Fibroblast of skin of left quadriceps (primary cell): Measurements from ENCODE around the gene COA3.

Source experiments
- DNase-seq, 2 experiments: peaks; one replicate each; pipeline ENCODE4 v3.0.0-alpha.2; 2013; ENCODE audit warnings: low read depth in 2 of 2

Gene COA3

DNA sequence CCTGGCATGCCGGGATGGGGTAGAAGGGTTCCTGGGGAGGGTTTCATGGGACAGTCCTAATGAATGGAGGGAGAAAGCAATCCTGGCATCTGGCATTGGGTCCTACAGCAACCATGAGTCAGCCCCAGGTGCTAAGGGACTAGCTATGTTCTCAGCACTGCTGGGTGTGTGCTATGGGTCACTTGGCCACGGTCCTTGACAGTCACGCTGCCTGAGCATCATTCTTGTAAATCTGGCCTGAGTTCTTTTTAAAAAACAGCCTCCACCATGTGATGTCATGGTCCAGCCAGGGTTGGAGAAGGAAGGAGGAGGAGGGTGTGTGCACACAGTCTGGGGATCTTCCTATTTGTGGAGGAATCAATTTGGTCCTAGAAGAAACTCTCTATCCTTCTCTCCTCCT lies 43.7 kb downstream of the COA3 start:
- no peak for DNase-seq

DNA sequence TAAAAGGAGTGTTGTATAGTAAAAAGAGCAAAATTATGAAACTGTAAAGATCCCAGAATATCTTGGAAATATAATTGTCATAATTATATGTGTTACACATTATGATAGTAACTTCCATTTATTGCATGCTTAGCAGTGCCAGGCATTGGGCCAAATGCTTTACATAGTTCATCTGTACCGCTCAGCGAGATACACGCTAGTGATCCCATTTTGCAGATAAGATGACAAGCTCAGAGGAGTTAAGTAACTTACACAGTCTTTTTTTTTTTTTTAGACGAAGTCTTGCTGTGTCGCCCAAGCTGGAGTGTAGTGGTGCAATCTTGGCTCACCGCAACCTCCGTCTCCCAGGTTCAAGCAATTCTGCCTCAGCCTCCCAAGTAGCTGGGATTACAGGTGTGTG lies 46.9 kb downstream of the COA3 start:
- DNase-seq, result no peak

DNA sequence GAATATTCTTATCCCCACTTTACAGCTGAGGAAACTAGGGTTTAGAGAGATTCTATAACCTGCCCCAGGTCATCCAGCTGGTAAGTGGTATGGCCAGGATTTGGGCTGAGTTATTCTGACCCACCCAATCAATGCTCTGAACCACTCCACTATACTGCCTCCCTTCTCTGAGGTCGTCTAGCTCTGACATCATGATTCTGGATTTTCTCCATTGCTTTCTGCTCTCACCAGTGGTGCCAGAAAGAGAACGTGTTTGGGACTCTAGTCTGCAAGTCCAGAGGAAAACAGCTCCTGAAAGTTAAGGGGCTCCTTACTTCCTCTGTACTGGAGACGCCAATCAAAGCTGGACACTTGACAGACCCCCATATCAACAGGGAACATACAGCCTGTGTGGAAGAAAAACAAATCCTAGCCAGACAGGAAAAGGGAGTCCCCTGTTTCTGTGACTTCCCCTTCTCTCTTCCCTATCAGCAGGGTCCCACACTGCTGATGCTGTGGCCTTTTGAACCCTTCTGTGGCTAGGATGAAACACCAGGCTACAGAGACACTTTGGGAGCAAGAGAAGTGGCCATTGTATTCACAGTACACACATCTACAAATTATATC lies 47.7 kb downstream of the COA3 start:
- no peak for DNase-seq

DNA sequence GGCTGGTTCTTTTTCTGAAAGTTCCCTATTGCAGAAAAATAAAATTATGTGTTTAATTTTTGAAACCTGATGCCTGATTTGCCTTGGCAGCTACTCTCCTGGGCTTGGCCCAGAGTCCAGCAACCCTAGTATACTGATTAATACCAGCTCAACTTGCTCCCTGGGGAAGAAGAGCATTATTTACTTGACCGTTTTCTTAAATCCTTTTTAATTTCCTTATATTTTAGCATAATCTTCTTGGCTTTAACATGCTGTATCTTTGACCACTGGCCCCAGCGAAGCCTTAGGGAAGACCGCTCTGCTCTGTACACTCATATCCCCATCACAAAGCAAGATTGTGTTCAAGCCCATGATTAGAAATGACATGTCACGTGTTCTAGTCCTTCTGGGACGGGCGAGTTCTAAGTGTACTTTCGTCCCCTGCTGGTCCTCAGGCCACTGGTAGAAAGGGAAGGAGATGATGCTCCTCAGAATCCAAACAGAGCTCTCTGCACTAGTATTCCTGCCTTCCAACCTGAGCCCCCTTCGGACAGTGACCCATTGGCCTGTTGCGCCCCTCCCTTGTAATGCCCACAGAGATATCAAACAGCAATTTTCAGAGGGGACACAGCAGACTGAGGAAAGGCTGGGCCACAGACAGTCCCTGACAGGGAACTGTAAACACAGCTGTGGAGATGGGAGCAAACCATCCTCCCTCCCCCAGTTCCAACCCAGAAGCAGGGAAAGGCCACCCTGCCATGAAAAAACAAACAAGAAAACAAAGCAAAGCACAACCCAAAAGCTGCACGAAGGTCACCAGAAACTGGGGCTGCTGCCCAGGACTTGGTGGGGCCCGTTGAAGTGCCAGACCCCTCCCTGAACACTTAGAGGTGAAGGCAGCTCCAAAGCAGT lies 49.4 kb downstream of the COA3 start:
- no peak for DNase-seq

DNA sequence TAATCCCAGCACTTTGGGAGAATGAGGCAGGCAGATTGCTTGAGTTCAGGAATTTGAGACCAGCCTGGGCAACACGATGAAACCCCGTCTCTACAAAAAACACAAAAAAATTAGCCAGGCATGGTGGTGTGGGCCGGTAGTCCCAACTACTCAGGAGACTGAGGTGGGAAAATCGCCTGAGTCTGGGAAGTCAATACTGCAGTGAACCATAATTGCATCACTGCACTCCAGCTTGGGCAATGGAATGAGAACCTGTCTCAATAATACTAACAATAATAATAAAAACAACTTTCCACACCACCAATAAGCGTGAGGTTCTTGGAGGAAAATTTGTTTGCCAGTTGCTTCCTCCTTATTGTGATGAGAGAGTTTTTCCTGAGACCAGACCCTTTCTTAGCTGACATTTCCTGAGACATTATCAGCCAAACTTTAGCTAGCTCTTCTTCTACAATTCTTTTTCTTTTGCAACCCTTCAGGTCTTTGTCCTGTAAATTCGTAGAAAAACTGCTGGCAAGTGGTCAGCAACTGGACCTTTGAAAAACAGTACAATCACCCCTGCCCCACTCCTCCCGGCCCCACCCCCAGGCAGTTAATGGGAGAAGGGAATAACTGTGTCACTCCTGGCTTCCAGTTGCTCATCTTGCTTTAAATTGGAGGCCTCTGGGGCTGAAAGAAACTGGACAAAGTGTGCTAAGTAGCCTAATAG lies 50.1 kb downstream of the COA3 start:
- no peak for DNase-seq
